Measurements from ENCODE around the gene DENND10.

- no peak for TF ChIP-seq POLR2A (IDR thresholded peaks at IDR 0.05; ENCODE audit: low read depth, low read length)
- no peak for TF ChIP-seq POLR2AphosphoS5 (IDR thresholded peaks at IDR 0.05; ENCODE audit: insufficient read depth, low read depth, low read length)
- TF ChIP-seq MAX (IDR thresholded peaks at IDR 0.05; ENCODE audit: insufficient read depth, insufficient read length) = no peak
- TF ChIP-seq JUN (IDR thresholded peaks at IDR 0.05; ENCODE audit: borderline replicate concordance, insufficient read depth, insufficient read length, low read depth) = no peak
- TF ChIP-seq CTCF (IDR thresholded peaks at IDR 0.05; ENCODE audit: extremely low read depth in 1 of 2, insufficient read depth in 1 of 2, low read depth in 1 of 2, low read length in 2 of 2) = no peak
- no peak for TF ChIP-seq GATA2 (IDR thresholded peaks at IDR 0.05; ENCODE audit: insufficient read depth, insufficient read length, low read depth, low read length)
- no peak for TF ChIP-seq EZH2 (IDR thresholded peaks at IDR 0.05; ENCODE audit: borderline replicate concordance, low read depth, low read length, severe bottlenecking)
These were observed 72.3 kb downstream of the DENND10 start for GRCh38 chr10:119176166-119176565.
